Ishikawa (cell line): ENCODE measurements around the gene MCF2L.

Experiments used
- CEBPB ChIP-seq: IDR thresholded peaks from 2 replicates; pipeline ENCODE4 v1.6.1; 2012
- CREB1 ChIP-seq: IDR thresholded peaks from 2 replicates; pipeline ENCODE4 v1.6.1; 2012; ENCODE audit warnings: low read depth
- EP300 ChIP-seq: IDR thresholded peaks from 2 replicates; pipeline ENCODE4 v1.6.1; 2012; ENCODE audit warnings: borderline replicate concordance
- YY1 ChIP-seq: IDR thresholded peaks from 2 replicates; pipeline ENCODE4 v1.6.1; 2012; ENCODE audit warnings: low read depth
- TF ChIP-seq, protein P1 (sequence below): IDR thresholded peaks from 2 replicates; pipeline ENCODE4 v1.6.1; 2012

DNA sequence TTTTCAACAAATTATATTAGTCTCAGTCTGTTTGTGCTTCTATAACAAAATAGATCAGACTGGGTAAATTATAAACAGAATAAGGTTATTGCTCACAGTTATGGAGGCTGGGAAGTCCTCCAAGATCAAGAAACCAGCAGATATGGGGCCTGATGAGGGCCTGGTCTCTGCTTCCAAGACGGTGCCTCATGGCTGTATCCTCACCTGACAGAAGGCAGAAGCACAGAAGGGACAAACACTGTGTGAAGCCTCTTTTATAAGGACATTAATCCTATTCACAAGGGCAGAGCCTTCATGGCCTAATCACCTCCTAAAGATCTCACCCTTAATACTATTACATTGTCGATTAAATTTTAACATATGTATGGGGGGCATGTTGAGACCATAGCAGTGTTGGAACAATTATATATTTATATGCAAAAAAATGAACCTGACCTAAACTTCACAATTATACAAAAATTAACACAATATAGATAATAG is 166.3 kb downstream of the MCF2L start:
- TF ChIP-seq CREB1 (no peak), EP300 (no peak), CEBPB (no peak), YY1 (no peak)
- TF ChIP-seq, protein P1, sequence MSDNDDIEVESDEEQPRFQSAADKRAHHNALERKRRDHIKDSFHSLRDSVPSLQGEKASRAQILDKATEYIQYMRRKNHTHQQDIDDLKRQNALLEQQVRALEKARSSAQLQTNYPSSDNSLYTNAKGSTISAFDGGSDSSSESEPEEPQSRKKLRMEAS, result no peak
